ENCODE data around the gene MRPS27. TPM values are rescaled to one million over a fixed set of nuclear protein-coding genes. Genes with fewer than 3 reads are reported as not detected.
A peak's percentile ranks its signal among the peaks of the same experiment; 100 is the strongest.

The MRPS27 gene
- total and polyA plus RNA-seq, 9 of the 15 experiments (the other 6 are each of a cell fraction or from before 2014, with no cell fraction given): 73.6 to 144 (median 106) TPM

DNA sequence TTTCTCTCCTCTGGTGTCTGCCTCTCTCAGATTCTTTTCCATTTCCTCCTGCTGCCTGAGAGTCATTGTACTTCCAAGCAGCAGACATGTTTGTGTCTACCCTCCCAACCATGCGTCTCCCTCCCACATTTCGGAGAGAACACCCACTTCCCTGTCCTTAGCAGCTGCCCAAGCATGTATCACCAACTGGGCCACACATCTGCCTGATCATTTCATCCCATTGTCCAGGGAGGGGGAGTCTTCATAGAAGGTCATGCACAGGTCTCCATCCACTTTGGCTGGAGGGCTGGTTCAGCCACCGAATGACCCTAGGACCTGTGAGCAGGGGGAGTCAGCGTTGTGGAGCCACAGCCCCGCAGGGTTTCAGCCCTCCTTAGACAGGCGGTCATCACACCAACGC lies 137.4 kb downstream of the MRPS27 start:
- Histone ChIP-seq H3K27ac (ENCODE audit: extremely low read depth, low read depth, low read length) (no peak overlapping the region), H3K4me1 (replicated peaks in 1 of 2; ENCODE audit: control insufficient read depth in 2 of 2, insufficient read depth in 2 of 2, low read length in 2 of 2) (peaks cover 0 to 3% of the 10 kb centered on the region in 2 experiments; a peak in 2 of 5 replicates), H3K79me2 (ENCODE audit: control insufficient read depth, insufficient read depth, low read length) (no peaks in the 10 kb centered on the region), H3K4me2 (ENCODE audit: insufficient read depth, low read length) (no peak overlapping the region), H3K9ac (ENCODE audit: insufficient read depth in 1 of 2, low read depth in 2 of 2, low read length in 2 of 2) (peak overlapping the region in 1 of 2 experiments; percentile 24; a peak in 2 of 4 replicates), H2AFZ (ENCODE audit: low read depth, low read length) (no peak overlapping the region), H4K20me1 (replicated peaks; ENCODE audit: control insufficient read depth, insufficient read depth, low read length) (no peaks in the 10 kb centered on the region), H3K4me3 (no peak overlapping the region), H3K36me3 (ENCODE audit: control insufficient read depth, insufficient read depth, low read length) (peaks cover 50% of the 10 kb centered on the region; the same call in 2 of the 3 replicates), H3K9me1 (ENCODE audit: control insufficient read depth, insufficient read depth, low read length) (no peaks in the 10 kb centered on the region), H3K27me3 (ENCODE audit: control insufficient read depth in 2 of 2, insufficient read depth in 2 of 2, low read length in 2 of 2) (no peaks in the 10 kb centered on the region), H3K9me3 (replicated peaks; ENCODE audit: control insufficient read depth, insufficient read depth, low read depth, low read length) (no peaks in the 10 kb centered on the region)
- DNase-seq (ENCODE audit: extremely low read depth in 1 of 4, low spot score in 3 of 4) (no peak), ATAC-seq (no peak), FAIRE-seq (no peak)
- WGBS (ENCODE audit: insufficient coverage, low coverage, missing lambda C conversion rate): 80% methylated on average over 7 of the region's 7 CpGs
- in situ Hi-C loops (cut with MboI): no loop called here
- TF ChIP-seq DEAF1 (CRISPR knock-in tag; IDR thresholded peaks at IDR 0.05): no peak
- no peak for TF ChIP-seq JUND (IDR thresholded peaks at IDR 0.05; ENCODE audit: borderline replicate concordance, low read depth, low read length)
- TF ChIP-seq JUND (tag; IDR thresholded peaks at IDR 0.05; ENCODE audit: borderline replicate concordance, low read depth, low read length): no peak
- TF ChIP-seq, protein P1, sequence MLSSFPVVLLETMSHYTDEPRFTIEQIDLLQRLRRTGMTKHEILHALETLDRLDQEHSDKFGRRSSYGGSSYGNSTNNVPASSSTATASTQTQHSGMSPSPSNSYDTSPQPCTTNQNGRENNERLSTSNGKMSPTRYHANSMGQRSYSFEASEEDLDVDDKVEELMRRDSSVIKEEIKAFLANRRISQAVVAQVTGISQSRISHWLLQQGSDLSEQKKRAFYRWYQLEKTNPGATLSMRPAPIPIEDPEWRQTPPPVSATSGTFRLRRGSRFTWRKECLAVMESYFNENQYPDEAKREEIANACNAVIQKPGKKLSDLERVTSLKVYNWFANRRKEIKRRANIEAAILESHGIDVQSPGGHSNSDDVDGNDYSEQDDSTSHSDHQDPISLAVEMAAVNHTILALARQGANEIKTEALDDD (IDR thresholded peaks at IDR 0.05): no peak
- TF ChIP-seq CTCFL (IDR thresholded peaks at IDR 0.05; ENCODE audit: borderline replicate concordance, insufficient read depth, low read depth, low read length, poor library complexity, severe bottlenecking): no peak
- TF ChIP-seq, protein P2, sequence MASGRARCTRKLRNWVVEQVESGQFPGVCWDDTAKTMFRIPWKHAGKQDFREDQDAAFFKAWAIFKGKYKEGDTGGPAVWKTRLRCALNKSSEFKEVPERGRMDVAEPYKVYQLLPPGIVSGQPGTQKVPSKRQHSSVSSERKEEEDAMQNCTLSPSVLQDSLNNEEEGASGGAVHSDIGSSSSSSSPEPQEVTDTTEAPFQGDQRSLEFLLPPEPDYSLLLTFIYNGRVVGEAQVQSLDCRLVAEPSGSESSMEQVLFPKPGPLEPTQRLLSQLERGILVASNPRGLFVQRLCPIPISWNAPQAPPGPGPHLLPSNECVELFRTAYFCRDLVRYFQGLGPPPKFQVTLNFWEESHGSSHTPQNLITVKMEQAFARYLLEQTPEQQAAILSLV (tag; IDR thresholded peaks at IDR 0.05): no peak
- TF ChIP-seq MED1 (CRISPR knock-in tag; IDR thresholded peaks at IDR 0.05; ENCODE audit: borderline replicate concordance): no peak
- TF ChIP-seq, protein P3, sequence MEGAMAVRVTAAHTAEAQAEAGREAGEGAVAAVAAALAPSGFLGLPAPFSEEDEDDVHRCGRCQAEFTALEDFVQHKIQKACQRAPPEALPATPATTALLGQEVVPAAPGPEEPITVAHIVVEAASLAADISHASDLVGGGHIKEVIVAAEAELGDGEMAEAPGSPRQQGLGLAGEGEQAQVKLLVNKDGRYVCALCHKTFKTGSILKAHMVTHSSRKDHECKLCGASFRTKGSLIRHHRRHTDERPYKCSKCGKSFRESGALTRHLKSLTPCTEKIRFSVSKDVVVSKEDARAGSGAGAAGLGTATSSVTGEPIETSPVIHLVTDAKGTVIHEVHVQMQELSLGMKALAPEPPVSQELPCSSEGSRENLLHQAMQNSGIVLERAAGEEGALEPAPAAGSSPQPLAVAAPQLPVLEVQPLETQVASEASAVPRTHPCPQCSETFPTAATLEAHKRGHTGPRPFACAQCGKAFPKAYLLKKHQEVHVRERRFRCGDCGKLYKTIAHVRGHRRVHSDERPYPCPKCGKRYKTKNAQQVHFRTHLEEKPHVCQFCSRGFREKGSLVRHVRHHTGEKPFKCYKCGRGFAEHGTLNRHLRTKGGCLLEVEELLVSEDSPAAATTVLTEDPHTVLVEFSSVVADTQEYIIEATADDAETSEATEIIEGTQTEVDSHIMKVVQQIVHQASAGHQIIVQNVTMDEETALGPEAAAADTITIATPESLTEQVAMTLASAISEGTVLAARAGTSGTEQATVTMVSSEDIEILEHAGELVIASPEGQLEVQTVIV (CRISPR knock-in tag; IDR thresholded peaks at IDR 0.05; ENCODE audit: borderline replicate concordance): no peak
- POLR2A ChIA-PET: no interaction called here
- no TSS peak for BruUV-seq (replicated peaks)
- CTCF ChIA-PET (ENCODE audit: low intra/inter-chr PET ratio): no interaction called here
- intact Hi-C loops (cut with micrococcal nuclease): no loop called here
